CD4-positive, alpha-beta T cell treated with Interferon gamma for 1 hour (primary cell): ENCODE measurements around the gene CARNS1.
A peak's percentile ranks its signal among the peaks of the same experiment; 100 is the strongest.

Experiments
- DNase-seq: peaks from one replicate; pipeline ENCODE4 v3.0.0-alpha.2; 2020

CARNS1 gene

DNA sequence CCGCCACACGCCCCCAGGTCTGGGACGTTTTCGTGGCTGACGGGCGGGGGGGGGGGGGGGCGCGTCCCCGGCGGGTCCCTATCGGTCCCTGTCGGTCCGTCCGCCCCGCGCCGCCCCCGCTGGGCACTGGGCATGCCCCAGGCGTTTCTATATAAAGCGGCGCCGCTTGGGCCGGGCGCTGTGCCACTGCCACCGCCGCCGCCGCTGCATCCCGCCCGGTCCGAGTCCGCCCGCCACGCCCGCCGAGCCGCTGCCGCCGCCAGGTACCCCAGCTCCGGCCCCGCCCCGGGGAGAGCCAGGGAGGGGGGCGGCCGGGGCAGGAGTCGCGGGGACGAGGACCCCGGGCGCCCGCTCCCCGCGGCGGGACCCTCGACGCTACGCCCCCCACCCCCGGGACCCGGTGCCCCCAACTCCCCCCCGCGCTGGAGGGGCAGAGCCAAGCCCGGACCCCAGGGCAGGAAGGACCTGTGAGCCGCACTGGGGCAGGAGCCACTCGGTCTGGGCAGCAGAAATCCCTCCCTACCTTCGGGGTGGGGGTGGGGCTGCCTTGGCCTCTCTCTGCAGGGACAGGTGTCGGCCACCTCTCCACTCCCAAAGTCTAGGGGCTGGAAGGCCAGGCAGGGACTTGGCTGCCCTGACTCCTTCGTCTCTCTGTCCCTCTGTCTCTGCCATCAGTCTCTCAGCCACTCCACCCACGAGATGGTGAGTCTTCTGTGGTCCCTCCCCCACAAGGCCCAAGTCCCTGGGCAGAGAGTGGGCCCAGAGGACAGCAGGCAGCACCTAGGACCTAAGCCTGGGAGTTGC, at the start of gene CARNS1:
Gene CARNS1 (plus strand): TSS at position 178 of the 804 bp plus-strand sequence. CDS start 522 bp downstream, at position 700.
- no peak for DNase-seq

DNA sequence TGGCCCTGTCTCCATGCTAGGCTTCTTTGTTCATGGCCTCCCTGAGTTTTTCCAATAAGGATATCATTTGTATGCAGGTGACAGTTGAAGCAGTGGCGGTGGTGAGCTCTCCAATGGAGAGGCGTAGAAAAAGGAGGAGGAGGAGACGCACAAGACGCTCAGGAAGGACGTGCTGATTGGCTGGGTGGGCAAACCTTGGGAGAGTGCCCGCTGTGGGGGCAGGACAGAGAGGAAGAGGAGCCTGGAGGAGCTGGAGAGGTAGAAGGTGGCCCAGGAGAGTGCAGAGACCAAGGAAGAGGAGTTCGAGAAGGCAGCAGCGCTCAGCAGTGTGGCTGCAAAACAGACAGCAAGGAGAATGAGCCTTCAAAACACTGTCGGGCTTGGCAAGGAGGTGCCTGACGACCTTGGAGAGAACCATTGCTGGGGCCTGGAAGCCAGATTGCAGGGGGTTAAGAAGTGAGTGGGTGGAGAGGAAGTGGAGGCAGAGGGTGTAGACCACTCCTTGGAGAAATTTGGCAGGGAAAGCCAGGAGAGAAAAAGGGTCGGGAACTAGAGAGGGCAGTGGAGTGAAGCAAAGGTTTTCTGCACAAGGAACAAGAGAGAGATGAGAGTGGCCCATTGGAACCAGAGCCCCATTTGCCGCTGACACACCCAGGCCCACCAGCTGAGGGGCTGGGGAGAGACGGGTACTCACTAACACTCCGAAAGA, 49.6 kb upstream of the CARNS1 start:
- DNase-seq: no peak

GRCh38 chr11:67366546-67366945, 48.9 kb upstream of the CARNS1 start:
- no peak for DNase-seq

- no peak for DNase-seq
Measured at GRCh38 chr11:67366961-67367760, 48.3 kb upstream of the CARNS1 start.

- no peak for DNase-seq
Measured at GRCh38 chr11:67367761-67368227, 47.7 kb upstream of the CARNS1 start.

DNA sequence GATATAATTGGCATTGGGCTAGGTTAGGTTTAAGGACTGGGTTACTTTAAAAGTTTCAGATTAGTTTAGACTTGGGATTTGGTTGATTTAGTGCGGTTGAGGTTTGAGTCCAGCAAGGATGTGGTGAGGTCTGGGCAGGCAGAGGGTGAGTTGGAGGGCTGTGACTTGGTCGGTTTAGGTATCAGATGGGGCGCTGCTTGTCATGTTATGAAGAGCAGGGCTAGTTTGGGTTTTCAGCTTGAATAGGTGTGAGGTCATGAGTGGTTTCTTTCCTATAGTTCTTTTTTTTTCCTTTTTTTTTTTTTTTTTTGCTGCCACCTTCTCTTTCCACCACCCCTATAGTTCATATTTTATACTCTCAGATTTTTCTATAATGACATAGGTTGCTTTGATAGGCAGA, 46.9 kb upstream of the CARNS1 start:
- no peak for DNase-seq

DNA sequence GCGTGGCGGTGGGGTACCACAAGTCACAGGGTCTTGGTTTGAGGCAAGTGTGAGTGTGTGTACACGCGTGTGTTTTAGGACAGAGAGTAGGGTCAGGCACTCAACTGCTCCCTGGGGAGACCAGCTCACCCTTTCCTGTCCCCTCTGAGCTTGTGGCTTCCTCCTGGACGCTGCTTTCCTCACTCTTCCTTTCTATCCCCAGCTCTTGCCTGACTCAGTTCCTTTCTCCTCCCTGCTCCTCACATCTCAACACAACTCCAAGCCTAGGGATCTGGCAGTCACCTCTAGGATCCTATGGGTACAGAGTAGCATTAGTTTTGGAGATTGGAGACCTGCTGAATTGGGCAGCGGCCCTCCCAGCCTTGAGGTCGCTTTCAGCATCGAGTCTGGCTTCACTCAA, 46.2 kb upstream of the CARNS1 start:
- no peak for DNase-seq

DNA sequence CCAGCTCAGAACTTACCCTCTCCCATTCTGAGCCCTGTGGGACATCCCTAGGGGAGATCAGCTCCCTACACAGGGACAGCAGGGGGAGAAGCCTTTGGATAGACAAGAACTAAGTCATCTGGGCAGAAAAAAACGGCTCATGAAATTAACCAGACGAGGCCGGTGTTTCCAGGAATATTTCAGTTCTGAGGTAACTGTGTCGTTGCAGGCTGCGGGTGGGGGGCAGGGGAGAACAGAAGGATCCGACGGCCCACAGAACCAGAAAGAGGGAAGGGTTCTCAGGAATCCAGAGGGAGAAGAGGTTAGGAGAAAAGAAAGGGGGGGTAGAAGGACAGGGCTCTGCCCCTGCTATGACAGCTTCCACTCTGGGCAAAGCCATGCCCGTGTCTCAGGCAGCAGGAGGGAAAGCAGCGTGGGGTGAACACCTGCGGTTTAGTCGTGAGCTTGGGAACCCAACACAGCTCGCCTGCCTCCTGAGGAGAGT, 45.6 kb upstream of the CARNS1 start:
- no peak for DNase-seq

DNA sequence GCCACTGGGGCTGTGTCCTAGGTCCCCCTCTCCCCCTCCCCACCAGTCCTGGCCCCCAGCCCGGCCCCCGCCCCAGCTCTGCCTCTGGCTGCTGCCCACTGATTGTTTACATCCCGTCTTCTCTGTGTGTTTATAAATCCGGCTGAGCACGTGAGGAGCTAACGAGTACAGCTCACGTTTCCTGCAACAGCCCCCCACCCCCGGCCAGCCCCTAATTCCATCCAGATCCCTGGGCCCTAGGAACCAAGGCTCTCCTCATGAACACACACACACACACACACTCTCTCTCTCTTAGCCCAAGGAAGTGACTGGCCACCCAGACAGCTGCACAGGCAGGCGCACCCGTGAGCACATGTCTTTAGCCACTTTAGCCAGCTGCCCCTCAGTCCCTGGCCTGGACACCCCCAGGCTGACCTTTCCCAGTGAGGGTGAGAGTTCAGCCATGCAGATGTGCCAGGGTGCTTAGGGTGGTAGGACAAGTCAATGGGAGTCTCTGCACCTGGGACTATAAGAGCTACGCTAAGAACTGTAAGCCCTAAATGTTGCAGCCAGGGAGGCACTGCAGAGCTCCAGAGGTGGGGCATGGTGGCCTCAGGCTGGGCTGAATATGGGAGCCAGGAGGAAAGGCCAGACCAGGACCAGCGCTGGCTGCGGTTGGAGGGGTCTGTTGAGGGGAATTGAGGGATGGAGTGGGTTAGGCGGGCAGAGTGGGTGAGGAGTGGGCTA, 45.0 kb upstream of the CARNS1 start:
- DNase-seq: no peak

- peak; percentile 37 for DNase-seq
Measured at GRCh38 chr11:67371189-67371910, 44.1 kb upstream of the CARNS1 start.

DNA sequence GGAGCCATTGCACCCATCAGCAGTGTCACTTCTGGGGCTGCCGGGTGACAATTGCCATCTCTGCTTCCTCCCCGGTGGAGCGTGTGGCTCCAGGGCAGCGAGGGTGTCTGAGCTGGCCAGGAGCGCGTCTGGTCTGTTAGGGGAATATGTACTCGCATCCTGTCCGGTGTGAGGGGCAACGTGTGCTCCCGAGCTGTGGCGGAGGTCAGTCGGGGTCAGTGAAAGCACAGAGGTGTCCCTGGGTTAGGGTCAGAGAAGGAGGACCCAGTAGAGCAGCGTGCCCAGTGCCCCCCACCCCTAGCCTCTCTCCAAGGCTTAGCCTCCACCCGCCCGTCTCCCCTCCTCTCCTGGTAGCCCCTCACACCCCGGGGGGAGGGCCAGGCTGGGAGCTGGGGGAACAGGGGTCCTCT, 43.6 kb upstream of the CARNS1 start:
- DNase-seq: no peak

- no peak for DNase-seq
Measured at GRCh38 chr11:67372321-67372992, 43.0 kb upstream of the CARNS1 start.

DNA sequence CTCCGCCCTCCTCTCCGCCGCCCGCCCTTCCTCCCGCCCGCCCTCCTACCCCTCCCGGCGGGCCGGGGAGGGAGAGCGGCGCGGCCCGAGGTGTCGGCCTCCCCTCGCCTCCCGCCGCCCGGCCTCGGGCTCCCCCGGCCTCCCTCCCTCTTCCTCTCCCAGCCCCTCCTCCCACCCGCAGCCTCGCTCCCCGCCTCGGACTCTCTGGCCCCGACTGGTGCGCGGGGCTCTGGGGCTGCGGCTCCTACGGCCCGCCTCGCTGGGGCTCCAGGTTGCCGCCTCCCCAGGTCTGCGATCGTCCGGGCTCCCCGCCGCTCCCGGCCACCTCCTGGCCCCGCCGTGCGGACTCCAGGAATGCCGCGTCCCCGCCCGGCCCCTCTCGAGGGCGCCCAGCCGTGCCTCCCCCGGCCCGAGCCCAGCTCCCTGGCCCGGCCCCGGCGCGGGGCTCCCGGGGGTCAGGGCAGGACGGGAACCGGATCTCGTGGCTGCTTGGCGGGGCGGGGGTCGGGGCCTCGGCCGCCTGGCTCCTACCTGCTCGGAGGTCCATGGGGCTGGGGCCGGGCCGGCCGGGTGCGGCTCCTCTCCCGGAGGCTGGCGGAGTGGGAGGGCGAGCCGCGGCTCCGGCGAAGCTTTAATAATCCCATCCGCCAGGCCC, 42.4 kb upstream of the CARNS1 start, which contains the start of gene CLCF1:
Gene CLCF1 (minus strand): TSS at position 606 of the 655 bp plus-strand sequence. CDS start 59 bp downstream, at position 547.
- peak; percentile 43 for DNase-seq

DNA sequence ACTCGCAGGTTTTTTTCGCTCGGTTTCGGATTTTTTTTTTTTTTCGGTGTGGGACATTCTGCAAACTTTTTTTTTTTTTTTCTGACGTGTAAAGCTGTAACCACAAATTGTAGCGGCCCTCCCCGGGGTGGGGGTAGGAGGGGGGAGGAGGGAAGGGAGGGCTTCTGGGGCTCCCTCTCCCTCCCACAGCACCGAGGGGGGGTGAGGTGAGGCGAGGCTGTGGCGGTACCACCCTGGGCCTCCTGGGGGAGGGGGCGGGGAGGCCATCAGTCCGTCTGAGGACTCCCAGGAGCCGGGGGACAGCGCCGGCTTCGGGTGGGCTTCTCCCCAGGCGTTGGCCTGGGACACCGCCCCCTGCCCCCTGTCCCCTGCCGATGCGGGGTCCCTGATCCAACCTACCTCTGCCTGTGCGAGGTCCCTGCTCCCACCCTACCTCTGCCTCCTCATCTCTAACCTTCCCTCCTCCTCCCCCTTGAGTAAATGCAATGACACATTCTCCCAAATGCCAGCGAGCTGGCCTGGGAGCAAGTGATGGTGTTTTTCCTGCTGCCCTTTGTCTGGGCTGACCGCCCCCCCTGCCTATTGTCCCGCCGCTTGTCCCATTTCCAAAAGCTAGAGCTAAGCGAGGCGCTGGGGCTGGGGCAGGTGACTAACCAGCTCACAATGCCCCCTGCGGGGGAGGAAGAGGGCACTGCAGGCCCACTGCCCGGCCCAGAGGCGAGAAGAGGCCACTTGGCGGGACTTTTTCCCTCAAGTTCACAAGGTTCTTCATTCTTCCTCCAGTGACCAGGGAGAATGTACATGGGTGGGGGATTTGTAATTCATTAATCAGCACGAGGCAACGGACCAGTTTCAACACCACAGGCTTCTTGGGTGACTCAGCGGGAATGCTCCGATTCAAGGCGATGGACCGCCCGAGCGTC, 41.6 kb upstream of the CARNS1 start:
- peak; percentile 91 for DNase-seq

DNA sequence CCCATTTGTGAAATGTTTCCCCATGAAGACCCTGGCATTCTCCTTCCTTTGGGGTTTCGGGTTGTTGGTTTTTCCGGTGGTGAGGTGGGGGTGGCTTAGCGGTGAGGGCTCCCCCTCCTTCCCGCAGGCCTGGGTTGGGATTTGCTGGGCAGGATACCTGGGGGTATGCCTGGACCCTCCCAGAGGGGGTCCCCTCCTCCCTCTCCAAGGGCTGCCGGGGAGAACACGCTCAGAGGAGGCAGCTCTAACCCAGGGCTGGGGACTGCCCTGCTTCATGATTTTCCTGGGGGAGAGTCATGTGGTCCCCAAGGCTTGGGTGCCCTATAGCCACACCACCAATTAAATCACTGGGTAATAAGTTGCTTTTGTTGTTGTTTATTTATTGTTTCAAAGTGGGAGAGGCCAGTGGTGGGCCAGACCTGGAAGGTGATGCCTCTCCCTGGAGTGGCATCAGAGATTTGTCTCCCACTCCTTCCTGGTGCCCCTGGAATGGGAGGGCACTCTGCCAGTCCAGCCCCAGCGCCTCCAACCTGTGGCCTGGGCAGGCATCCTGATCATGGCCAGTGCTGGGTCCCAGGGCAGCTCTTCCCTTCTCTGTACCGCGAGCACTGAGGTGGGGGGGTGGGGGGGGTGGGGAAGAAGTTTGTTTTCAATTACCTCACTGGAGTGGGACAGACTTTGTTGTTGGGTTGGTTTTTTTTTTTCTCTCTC, 40.8 kb upstream of the CARNS1 start:
- DNase-seq: no peak

- no peak for DNase-seq
Measured at GRCh38 chr11:67375320-67376055, 40.0 kb upstream of the CARNS1 start.

GRCh38 chr11:67376063-67376820, 39.2 kb upstream of the CARNS1 start:
- no peak for DNase-seq
